ENCODE results near the gene EPHA10. TPM values are rescaled to one million over a fixed set of nuclear protein-coding genes. Genes with fewer than 3 reads are reported as not detected.
"Not testable (repeated sequence)": the region's sequence is repeated elsewhere in the genome, so short reads cannot be mapped to it uniquely, and the experiment has no call there.

The EPHA10 gene
- total and polyA plus RNA-seq, 10 donors, result 0.02 to 0.43 (median 0.10) TPM; not detected in 3

- TF ChIP-seq POLR2A (IDR thresholded peaks at IDR 0.05), result no peak
- Histone ChIP-seq H3K4me1 (no peaks in the 10 kb centered on the region), H3K4me3 (no peak overlapping the region), H3K27me3 (replicated peaks in 1 of 7) (peaks cover 0 to 47% (median 0%) of the 10 kb centered on the region in 7 donors), H3K9me3 (peaks cover 0 to 9% (median under 1%) of the 10 kb centered on the region in 8 donors), H3K36me3 (no peaks in the 10 kb centered on the region), H3K27ac (no peak overlapping the region)
- intact Hi-C loops (cut with DNase I; ENCODE audit: low total_unique reads), result no loop called here
- no peak for DNase-seq
- 82 to 86% (median 84%) methylated on average over 9 of the region's 9 CpGs for WGBS, 5 donors
Observed at GRCh38 chr1:37741130-37741529, 23.8 kb downstream of the EPHA10 start.

GRCh38 chr1:37739222-37739621 lies 25.7 kb downstream of the EPHA10 start:
- WGBS, 5 donors, result 82 to 94% (median 89%) methylated on average over 2 of the region's 2 CpGs

GRCh38 chr1:37738619-37739018 lies 26.3 kb downstream of the EPHA10 start:
- intact Hi-C loops (cut with DNase I; ENCODE audit: low total_unique reads); H3K27ac ChIP-seq; H3K9me3 ChIP-seq; DNase-seq; H3K4me3 ChIP-seq; H3K4me1 ChIP-seq; H3K36me3 ChIP-seq: not testable (repeated sequence)
- 86 to 96% (median 91%) methylated on average over 4 of the region's 4 CpGs for WGBS, 5 donors
- peaks cover 0 to 67% (median 14%) of the 10 kb centered on the region in 7 donors for H3K27me3 ChIP-seq (replicated peaks in 1 of 7)

More at GRCh38 chr1:37739222-37739621, 25.7 kb downstream of the EPHA10 start:
- TF ChIP-seq CTCF (IDR thresholded peaks at IDR 0.05 in 8 of 11, conservative IDR thresholded peaks at IDR 0.05 in 3 of 11) (no peak), POLR2A (IDR thresholded peaks at IDR 0.05) (no peak), POLR2AphosphoS5 (IDR thresholded peaks at IDR 0.05) (no peak)
- peaks cover 0 to 61% (median 14%) of the 10 kb centered on the region in 7 donors for H3K27me3 ChIP-seq (replicated peaks in 1 of 7)
- intact Hi-C loops (cut with DNase I; ENCODE audit: low total_unique reads), result no loop called here
- H3K9me3 ChIP-seq, result peaks cover 0 to 7% (median 0%) of the 10 kb centered on the region in 8 donors
- H3K4me3 ChIP-seq, result no peak overlapping the region
- H3K36me3 ChIP-seq, result no peaks in the 10 kb centered on the region
- no peak for DNase-seq
- no peaks in the 10 kb centered on the region for H3K4me1 ChIP-seq
- no peak overlapping the region for H3K27ac ChIP-seq

- DNase-seq; H3K9me3 ChIP-seq; H3K4me3 ChIP-seq; intact Hi-C loops (cut with DNase I; ENCODE audit: low total_unique reads); H3K36me3 ChIP-seq; H3K27ac ChIP-seq; H3K4me1 ChIP-seq: not testable (repeated sequence)
- WGBS, 5 donors, result 60 to 90% (median 85%) methylated on average over 7 of the region's 7 CpGs
- H3K27me3 ChIP-seq (replicated peaks in 1 of 7), result peaks cover 0 to 73% (median 19%) of the 10 kb centered on the region in 7 donors
Observed at GRCh38 chr1:37737975-37738374, 26.9 kb downstream of the EPHA10 start.

GRCh38 chr1:37734629-37735591 lies 30.0 kb downstream of the EPHA10 start:
- Histone ChIP-seq H3K27me3 (replicated peaks in 1 of 7) (peaks cover 0 to 61% (median 20%) of the 10 kb centered on the region in 7 donors), H3K4me3 (no peak overlapping the region), H3K36me3 (no peaks in the 10 kb centered on the region), H3K9me3 (peaks cover 0 to 5% (median 0%) of the 10 kb centered on the region in 8 donors), H3K4me1 (no peaks in the 10 kb centered on the region), H3K27ac (no peak overlapping the region)
- intact Hi-C loops (cut with DNase I; ENCODE audit: low total_unique reads), result no loop called here
- 19 to 35% (median 29%) methylated on average over 29 to 32 of the region's 32 CpGs for WGBS, 5 donors
- TF ChIP-seq POLR2A (IDR thresholded peaks at IDR 0.05), result no peak
- DNase-seq, result no peak

- WGBS, 5 donors, result 78 to 87% (median 83%) methylated on average over 12 of the region's 12 CpGs
- TF ChIP-seq POLR2AphosphoS5 (IDR thresholded peaks at IDR 0.05) (no peak), POLR2A (IDR thresholded peaks at IDR 0.05) (no peak), CTCF (IDR thresholded peaks at IDR 0.05 in 8 of 11, conservative IDR thresholded peaks at IDR 0.05 in 3 of 11) (no peak)
- intact Hi-C loops (cut with DNase I; ENCODE audit: low total_unique reads), result no loop called here
- Histone ChIP-seq H3K27ac (no peak overlapping the region), H3K36me3 (no peaks in the 10 kb centered on the region), H3K4me3 (no peak overlapping the region), H3K9me3 (peaks cover 0 to 3% (median 0%) of the 10 kb centered on the region in 8 donors), H3K4me1 (no peaks in the 10 kb centered on the region), H3K27me3 (replicated peaks in 1 of 7) (peaks cover 0 to 72% (median 20%) of the 10 kb centered on the region in 7 donors)
- DNase-seq, result no peak
Observed at GRCh38 chr1:37732111-37732780, 32.7 kb downstream of the EPHA10 start.

Data from spleen (tissue), 11 donors.